ENCODE data around the gene VMO1.

VMO1 gene

DNA sequence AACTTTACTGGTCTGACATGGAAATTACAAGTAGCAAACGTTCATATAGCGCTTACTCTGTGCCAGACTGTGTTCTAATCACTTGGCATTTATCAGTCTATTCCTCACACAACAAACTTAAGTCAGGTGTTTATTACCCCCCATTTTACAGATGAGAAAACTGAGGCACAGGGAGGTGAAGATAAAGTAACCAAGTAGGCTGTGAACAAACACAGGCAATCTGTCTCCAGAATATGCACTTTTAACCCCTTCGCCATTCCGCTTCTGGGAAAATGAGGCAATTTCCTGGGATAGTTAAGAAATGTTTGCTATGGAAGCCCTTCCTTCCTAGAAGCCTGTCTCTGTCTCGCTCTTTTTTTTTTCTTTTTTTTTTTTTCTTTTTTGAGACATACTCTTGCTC is 34.2 kb downstream of the VMO1 start:
- DNase-seq, result no peak

DNA sequence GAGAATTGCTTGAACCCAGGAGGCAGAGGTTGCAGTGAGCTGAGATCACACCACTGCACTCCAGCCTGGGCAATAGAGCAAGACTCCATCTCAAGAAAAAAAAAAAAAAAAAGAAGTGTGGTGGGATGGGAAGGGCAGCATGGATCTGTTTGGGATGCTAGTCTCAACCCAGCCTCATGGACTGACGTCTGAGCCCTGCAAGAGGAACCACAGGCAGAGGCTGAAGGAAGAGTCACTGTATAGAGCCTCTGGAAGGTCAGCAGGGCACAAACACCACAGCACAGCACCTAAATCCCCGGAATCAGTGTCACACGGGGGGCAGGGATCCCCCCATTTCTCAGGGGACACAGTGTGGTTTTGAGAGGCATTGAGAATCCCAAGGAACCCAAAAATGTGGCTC is 35.6 kb downstream of the VMO1 start:
- DNase-seq, result no peak

GRCh38 chr17:4748686-4749085 is 37.5 kb downstream of the VMO1 start:
- no peak for DNase-seq

- DNase-seq, result peak; percentile 45
Observed at GRCh38 chr17:4747847-4748246, 38.3 kb downstream of the VMO1 start.

- DNase-seq, result no peak
Observed at GRCh38 chr17:4744999-4745969, 40.9 kb downstream of the VMO1 start.

DNA sequence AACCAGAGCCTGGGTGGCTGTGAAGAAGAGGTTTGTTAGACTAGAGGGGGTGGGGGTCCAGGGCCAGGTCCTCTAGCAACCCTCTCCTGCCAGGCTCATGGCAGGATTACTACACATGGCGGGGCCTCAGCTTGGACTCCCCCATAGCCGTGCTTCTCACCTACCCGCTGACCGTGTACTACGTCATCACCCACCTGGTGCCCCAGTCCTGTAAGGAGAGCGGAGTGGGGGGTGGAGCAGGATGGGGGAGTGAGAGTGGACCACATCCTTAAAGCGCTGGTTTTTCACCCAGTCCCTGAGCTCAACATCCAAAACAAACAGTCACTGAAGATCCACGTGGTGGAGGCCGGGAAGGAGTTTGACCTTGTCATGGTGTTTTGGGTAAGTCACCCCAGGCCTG is 42.3 kb downstream of the VMO1 start:
- DNase-seq, result no peak

- DNase-seq, result no peak
Observed at GRCh38 chr17:4743216-4743615, 42.9 kb downstream of the VMO1 start.

- DNase-seq, result no peak
Observed at GRCh38 chr17:4742629-4743028, 43.5 kb downstream of the VMO1 start.

DNA sequence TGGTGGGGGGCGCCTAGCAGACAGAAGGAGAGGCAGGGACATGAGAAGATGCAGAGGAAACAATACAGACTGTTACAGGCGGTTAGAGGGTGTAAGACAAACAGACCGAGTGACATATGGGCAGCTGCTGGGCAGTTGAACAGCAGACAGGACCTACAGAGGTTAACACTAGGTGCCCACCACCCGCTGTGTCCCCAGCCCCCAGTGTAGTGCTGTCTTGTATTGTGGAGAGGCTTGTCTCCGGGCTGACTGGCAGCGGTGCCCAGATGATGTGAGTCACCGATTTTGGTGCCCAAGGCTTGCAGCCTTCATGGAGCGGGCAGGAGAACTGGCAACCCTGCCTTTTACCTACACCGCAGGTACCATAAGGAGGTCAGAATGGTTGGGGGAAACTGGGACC is 44.0 kb downstream of the VMO1 start:
- DNase-seq, result no peak

DNA sequence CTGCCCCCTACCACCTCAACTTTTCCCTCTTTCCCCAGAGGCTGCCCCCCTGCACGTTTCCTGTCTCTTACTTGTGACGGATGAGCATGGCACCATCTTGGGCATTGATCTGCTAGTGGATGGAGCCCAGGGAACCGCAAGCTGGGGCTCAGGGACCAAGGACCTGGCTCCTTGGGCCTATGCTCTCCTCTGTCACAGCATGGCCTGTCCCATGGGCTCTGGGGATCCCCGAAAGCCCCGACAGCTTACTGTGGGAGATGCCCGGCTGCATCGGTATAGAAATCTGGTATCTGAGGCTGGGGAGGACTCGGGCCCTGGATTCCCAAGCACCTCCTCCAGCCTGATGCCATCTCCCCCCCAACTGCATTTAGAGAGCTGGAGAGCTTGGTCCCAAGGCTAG is 44.6 kb downstream of the VMO1 start:
- no peak for DNase-seq

GRCh38 chr17:4740584-4740983 is 45.6 kb downstream of the VMO1 start:
- no peak for DNase-seq

DNA sequence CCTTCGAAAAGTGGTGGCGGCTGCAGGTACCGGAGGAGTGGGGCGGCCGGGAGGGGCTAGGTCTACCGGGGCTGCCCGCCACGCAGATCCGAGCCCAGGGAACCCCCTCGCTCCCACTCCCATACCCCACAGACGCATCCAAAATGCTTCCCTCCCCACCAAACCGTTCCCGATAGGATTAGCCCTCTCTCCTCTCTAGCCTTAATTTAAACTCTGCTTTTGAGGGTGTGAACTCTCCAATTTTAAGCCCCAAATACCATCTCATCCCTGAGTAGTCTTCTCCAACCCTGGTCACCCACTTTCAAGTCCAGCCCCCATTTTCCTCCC is 46.2 kb downstream of the VMO1 start:
- DNase-seq, result no peak

- peak; percentile 75 for DNase-seq
Observed at GRCh38 chr17:4739122-4740024, 46.8 kb downstream of the VMO1 start, which contains the start of the genes CXCL16 and ZMYND15. Gene CXCL16, minus strand, starts transcription at chr17:4739928. Its CDS starts 589 bp downstream, at chr17:4739339. Gene ZMYND15, plus strand, starts transcription at chr17:4739833. Its CDS starts 716 bp downstream, at chr17:4740549.

DNA sequence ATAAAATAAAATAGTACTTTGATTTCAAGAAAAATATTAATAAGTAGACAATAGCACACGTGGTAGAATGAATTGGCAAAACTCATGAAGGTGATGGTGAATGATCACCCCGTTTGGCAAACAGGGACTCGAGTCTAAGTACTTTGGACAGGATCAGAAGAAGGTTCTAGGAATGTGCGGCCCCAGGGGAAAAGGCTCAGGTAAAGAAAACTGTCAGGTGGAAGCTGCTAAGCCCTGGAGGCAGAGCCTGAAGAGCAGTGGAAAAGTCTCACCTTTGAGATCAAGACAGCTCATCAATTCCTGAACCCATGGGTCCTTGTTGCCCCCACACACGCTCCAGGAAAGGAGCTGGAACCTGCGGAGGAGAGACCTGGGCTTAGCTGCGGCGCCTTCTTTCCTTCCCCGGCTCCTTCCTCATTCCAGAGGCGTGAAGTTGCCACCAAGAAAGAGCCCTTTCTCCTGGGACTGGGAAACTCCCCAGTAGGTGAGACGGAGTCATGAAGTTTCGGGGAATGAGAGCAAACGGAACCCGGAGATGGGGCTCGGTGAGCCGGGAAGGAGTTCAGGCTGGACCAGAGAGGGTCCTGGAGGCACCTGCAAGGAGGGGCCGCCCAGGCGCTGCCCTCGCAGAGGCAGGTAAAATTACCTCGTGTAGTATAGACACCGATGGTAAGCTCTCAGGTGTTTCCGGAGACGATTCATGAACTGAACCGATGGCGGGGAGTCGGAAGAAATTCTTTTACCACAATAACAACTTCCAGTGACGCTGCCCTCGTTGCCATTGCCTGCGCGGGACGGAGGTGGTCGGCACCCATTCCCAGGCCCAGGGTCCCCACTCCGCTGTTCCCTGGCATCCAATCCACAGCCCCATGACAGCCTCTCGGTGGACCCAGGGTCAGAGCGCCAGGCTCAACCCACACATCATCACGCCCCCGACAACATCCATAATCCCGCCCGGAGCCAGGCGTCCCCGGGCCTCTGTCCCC is 47.7 kb downstream of the VMO1 start:
- peak; percentile 47 for DNase-seq

- no peak for DNase-seq
Observed at GRCh38 chr17:4735876-4736651, 50.1 kb downstream of the VMO1 start.

All from CD4-positive, alpha-beta T cell treated with Interleukin-10 for 1 hour (primary cell).